PFSK-1 (cell line): ENCODE results near the gene NDUFS1.

Source experiments
- FOXP2 ChIP-seq: optimal IDR thresholded peaks from 2 replicates; pipeline ENCODE3; 2011; ENCODE audit warnings: borderline replicate concordance, control low read depth, inconsistent platforms; ENCODE audit not compliant: insufficient read depth; ENCODE audit errors: extremely low read length, extremely low read depth
- POLR2AphosphoS5 ChIP-seq: IDR thresholded peaks from 2 replicates; pipeline ENCODE4 v1.6.1; 2012; ENCODE audit warnings: low read depth, mild to moderate bottlenecking, control low read depth, low read length, moderate library complexity
- REST ChIP-seq, 2 experiments: IDR thresholded peaks; 2 replicates each; pipeline versions ENCODE4 v1.6.1 to v1.8.0; 2011 to 2012; ENCODE audit warnings: low read depth in 2 of 2, low read length in 2 of 2, control low read depth in 1 of 2, inconsistent platforms in 1 of 2, mild to moderate bottlenecking in 1 of 2, moderate library complexity in 1 of 2; ENCODE audit not compliant: insufficient read depth in 1 of 2
- SIN3A ChIP-seq: IDR thresholded peaks from 2 replicates; pipeline ENCODE4 v1.6.1; 2012; ENCODE audit warnings: mild to moderate bottlenecking, low read length, moderate library complexity, borderline replicate concordance; ENCODE audit not compliant: insufficient read depth
- TAF1 ChIP-seq: IDR thresholded peaks from 2 replicates; pipeline ENCODE4 v1.6.1; 2012; ENCODE audit warnings: low read length, control low read depth, borderline replicate concordance; ENCODE audit not compliant: insufficient read depth

The NDUFS1 gene

GRCh38 chr2:206145665-206146064 lies 13.6 kb downstream of the NDUFS1 start:
- TF ChIP-seq REST (IDR thresholded peaks at IDR 0.05; ENCODE audit: insufficient read depth in 1 of 2, low read depth in 2 of 2, low read length in 2 of 2) (no peak), SIN3A (no peak)

GRCh38 chr2:206144383-206144782 lies 14.9 kb downstream of the NDUFS1 start:
- TF ChIP-seq REST (IDR thresholded peaks at IDR 0.05; ENCODE audit: insufficient read depth in 1 of 2, low read depth in 2 of 2, low read length in 2 of 2) (no peak), FOXP2 (no peak), POLR2AphosphoS5 (no peak), SIN3A (no peak), TAF1 (no peak)

- TF ChIP-seq REST (IDR thresholded peaks at IDR 0.05; ENCODE audit: insufficient read depth in 1 of 2, low read depth in 2 of 2, low read length in 2 of 2) (no peak), FOXP2 (no peak), TAF1 (no peak), POLR2AphosphoS5 (no peak), SIN3A (no peak)
These were observed 15.8 kb downstream of the NDUFS1 start for GRCh38 chr2:206143451-206143850.

GRCh38 chr2:206127656-206128055 lies 31.6 kb downstream of the NDUFS1 start:
- TF ChIP-seq FOXP2: no peak
- no peak for TF ChIP-seq REST (IDR thresholded peaks at IDR 0.05; ENCODE audit: insufficient read depth in 1 of 2, low read depth in 2 of 2, low read length in 2 of 2)
- no peak for TF ChIP-seq SIN3A
- TF ChIP-seq POLR2AphosphoS5: no peak
- TF ChIP-seq TAF1: no peak

GRCh38 chr2:206125901-206126300 lies 33.3 kb downstream of the NDUFS1 start:
- TF ChIP-seq REST (IDR thresholded peaks at IDR 0.05; ENCODE audit: insufficient read depth in 1 of 2, low read depth in 2 of 2, low read length in 2 of 2): no peak
